HEK293T (cell line): Measurements from ENCODE around the gene ADAT2.

Experiments
- BHLHE40 ChIP-seq: fragments of 450-650 bp; IDR thresholded peaks from 2 replicates; pipeline ENCODE4 v1.6.1; 2016; ENCODE audit warnings: mild to moderate bottlenecking, moderate library complexity, borderline replicate concordance
- CTBP1 ChIP-seq: fragments of 450-650 bp; IDR thresholded peaks from 2 replicates; pipeline ENCODE4 v1.6.1; 2016; ENCODE audit warnings: borderline replicate concordance
- FOXK2 ChIP-seq: fragments of 450-650 bp; IDR thresholded peaks from 2 replicates; pipeline ENCODE4 v1.6.1; 2016; ENCODE audit warnings: mild to moderate bottlenecking
- HDGF ChIP-seq: fragments of 450-650 bp; IDR thresholded peaks from 2 replicates; pipeline ENCODE4 v1.6.1; 2017; ENCODE audit warnings: antibody characterized with exemption, borderline replicate concordance
- L3MBTL2 ChIP-seq: fragments of 450-650 bp; conservative IDR thresholded peaks from 2 replicates; pipeline ENCODE4 v1.6.1; 2016; ENCODE audit warnings: mild to moderate bottlenecking
- LEF1 ChIP-seq: fragments of 450-650 bp; IDR thresholded peaks from 2 replicates; pipeline ENCODE4 v1.6.1; 2017; ENCODE audit warnings: mild to moderate bottlenecking, borderline replicate concordance
- NFRKB ChIP-seq: fragments of 450-650 bp; IDR thresholded peaks from 2 replicates; pipeline ENCODE4 v1.6.1; 2016; ENCODE audit warnings: mild to moderate bottlenecking, moderate library complexity
- SP1 ChIP-seq: fragments of 450-650 bp; IDR thresholded peaks from 2 replicates; pipeline ENCODE4 v1.6.1; 2017
- TARDBP ChIP-seq: fragments of 450-650 bp; IDR thresholded peaks from 2 replicates; pipeline ENCODE4 v1.6.1; 2016

GRCh38 chr6:143405373-143406154, 44.9 kb downstream of the ADAT2 start:
- TF ChIP-seq SP1 (no peak), L3MBTL2 (no peak), TARDBP (no peak), BHLHE40 (no peak), HDGF (no peak), LEF1 (no peak), NFRKB (no peak), FOXK2 (no peak), CTBP1 (no peak)
